Measurements from ENCODE around the gene STK11. TPM values are rescaled to one million over a fixed set of nuclear protein-coding genes. Genes with fewer than 3 reads are reported as not detected.

Gene STK11
- total RNA-seq, 1 donor from 2014 or later, result 69.3 TPM

DNA sequence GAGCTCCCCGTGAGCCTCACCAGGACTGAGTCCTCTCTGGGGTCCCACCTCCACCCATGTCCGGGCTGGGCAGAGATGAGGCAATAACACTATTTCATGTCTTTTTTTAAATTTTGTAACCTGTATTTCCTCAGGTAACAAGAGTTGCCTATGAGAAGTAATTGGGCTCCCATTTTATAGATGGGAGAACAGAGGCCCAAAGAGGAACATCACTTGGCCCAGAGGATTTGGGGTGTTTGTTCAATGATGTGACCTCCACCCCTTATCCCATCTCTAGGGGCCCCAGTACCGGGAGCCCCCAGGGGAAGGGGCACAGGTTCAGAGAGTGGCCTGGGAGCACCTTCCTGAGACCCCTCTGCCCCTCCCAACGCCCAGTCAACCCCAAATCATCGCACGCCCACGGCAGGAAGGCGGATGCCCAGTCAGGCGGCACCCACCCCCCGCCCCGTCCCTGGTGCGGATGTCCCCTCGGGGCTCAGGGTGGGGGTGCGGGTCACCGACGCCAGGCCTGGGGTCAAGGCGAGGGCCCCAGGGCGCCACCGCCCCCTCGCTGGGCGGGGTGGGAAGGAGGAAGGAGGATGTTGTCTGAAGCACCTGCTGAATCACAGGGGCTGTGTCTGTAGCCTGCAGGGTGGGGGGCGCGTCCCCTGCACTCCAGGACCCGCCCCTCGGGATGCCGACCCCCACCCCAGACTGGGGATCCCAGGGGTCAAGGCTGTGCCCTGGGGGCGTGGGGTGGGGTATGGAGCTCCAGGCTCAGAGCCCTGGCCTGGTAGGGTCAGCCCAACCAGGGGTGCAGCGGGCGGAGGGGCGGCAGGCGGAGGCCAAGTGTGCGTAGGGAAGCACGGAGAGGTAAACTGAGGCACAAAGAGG is 54.5 kb downstream of the STK11 start:
- DNase-seq (ENCODE audit: low read depth in 2 of 2), result no peak

DNA sequence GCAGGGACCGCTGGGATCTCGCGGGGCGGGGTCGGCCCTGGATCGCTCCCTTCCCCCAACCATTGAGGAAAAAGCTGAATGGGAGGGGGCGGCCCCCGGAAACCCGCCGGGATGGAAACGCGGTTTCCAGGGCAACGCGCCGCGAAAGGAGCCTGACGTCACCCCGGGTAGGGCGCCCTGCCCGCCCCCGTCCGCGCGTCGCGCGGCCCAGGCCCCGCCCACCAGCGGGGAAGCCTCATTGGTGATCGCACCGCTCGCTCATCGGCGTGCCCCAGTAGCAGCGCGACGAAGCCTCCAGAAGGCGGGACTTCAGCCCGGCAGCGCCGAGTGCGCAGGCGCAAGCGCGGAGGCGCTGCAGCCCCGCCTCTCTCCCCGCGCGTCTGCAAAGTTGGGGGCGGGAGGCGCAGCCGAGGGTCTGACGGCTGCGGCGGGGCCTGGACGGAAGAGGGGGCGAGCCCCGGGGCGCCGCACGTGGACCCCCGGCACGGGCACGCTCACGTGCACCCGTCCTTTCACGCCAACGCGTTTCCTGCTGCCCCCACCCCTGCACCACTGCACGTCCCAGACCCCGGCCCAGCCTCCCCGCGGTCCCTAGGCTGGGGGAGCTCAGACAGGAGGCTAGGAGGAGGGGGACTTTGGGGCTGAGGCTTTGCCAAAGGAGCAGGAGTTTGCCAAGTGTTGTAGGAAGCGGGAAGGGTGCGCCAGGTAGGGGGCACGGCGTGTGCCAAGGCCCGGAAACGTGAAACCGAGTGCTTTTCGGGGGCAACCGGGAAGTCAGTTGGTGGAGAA is 55.4 kb downstream of the STK11 start:
- peak; percentile 93 to 97 for DNase-seq (ENCODE audit: low read depth in 2 of 2)

DNA sequence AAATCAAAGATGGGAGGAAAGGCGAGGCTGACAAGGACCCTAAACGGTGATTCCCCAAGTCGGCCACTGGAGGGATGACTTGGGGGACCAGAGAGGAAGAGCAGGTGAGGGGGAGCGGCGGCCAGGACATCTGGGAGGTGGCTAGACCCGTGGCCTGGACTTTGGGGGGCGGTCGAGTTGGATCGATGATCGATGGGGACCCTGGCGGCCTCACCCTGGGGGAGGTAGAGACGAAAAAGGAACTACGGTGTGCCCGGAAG is 55.9 kb downstream of the STK11 start:
- no peak for DNase-seq (ENCODE audit: low read depth in 2 of 2)

DNA sequence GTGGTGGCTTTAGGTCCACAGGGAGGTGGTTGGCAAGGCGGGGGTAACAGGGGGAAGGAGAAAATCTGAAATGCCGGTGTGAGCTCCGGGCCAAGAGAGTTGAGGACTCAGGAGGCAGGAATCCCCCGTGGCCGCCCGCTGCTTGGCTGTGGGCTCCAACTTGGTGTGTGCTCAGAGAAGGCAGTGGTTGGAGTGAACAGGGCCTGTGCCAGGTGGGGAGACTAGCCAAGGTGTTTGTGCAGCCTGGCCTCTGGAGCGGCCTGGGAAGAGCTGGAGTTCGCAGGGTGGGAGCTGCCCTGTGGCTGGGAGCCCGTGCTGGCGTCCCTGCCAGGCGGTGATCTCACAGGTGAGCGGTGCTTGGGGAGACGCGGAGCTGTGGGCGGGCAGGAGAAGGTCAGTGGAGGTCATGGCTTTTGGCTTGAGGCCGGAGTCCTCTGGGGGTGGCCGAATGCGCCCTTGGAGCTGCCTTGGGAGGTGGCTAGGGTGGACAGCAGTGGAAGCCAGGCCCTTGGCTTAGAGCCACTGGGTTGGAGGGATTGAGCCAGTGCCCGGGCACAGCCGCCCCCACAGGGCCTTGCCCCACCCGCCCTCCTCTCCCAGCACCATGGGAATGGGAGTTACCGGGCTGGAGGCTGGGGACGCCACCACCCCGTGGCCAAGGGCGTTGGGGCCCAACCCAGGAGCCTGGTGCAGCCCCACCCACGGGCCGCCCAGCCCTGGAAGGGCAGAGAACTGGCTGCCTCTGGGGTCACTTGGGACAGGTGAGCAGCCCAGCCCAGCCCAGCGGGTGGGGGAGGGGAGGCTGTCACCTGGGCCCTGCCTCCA is 56.4 kb downstream of the STK11 start:
- no peak for DNase-seq (ENCODE audit: low read depth in 2 of 2)

DNA sequence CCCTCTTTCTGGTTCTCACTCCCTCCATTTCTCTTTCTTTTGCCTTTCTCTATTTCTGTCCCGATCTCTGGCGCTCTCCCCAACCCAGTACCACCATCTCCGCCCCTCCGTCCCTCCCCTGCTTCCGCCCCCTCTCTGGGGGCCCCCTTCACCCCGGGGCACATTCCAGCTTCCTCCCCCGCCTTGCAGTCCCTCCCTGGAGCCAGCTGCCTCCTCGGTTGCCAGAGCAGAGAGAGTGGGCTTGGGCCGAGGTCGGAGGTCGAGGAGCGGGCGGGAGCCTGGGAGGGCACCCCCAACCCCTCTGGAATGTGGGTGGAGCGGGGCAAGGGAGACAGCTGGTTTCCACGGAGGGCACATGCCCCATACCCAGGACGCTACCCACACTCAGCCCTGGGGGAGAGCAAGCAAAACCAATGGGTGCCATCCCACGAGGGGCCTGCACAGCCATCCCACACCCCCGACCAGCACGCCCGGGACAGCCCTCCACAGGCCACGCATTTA is 57.1 kb downstream of the STK11 start:
- DNase-seq (ENCODE audit: low read depth in 2 of 2), result no peak

DNA sequence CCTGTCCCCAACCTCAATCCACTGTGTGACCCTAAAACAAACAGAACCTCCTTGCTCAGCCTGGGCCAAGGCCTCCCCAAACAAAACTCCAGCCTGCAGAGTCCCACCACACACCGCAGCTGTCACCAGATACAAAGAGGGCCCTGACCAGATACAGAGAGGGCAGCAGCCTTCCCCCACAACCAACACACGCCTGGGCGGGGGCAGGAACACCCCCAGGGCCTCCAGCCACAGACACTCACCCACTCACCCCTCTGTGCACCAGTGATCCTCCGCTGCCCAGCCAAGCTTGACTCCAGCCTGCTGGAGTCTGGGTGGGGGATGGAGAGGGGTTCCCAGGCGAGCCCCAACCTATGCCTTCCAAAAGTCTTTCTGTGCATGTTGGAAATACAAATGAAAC is 57.6 kb downstream of the STK11 start:
- no peak for DNase-seq (ENCODE audit: low read depth in 2 of 2)

DNA sequence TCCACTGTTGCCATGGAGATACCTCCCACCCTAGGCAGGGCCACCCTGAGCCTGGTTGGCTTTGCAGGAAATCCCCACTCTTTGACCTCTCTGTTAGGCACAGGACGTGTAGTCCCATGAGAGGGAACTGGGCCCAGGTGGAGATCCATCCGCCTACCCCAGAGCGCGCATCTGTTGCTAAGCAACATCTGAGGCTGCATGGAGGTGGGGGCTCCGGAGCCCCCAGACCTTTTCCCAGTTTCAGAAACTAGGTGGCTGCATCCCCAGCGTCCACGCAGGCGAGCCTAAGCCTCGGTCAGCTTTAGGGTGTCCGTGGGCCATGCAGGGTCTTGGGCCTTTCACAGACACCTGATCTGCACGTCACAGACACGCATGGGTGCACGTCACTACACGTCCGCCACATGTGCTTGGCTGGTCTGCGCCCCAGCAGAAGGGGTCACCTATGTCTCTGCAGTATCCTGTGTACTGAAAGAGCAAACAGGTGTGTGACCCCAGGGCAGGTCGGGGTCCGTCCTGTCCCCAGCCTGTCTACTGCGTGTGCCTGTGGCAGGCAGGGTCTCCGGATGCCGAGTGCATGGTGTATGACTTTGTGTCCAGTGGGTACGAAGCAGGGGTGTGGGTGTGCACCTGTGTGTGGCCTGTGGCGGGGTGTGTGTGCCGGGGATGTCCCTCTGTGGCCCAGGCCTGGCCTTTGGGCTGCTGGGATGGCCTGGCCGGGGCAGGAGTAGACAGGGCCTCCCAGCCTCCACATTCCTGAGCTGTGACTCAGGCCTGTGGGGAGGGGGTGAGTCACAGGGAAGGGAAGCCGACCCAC is 59.4 kb downstream of the STK11 start:
- peak in 1 of 2 donors; percentile 81 for DNase-seq (ENCODE audit: low read depth in 2 of 2)

DNA sequence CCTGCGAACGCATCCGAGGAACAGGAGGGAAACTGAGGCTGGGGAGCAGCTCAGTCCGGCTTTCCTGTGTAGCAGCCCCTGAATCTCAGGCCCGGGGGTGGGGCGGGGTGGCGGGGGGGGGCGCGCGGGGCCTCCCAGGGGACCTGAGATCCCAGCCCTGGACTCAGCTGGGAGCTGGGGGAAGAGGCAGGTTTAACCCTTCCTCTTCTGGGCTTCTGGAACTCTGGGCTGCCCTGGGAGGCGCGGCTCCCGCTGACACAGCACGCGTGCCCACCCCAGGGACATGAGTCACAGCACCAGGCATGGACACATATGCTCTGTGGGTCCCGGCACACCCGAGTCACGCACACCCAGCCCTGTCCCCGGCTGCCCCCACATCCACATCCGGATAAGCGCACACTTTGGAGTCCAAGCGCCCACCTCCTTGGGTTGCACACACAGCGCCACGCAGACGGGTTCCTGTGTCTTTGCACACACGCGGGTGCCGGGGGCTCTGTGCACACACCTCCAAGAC is 60.1 kb downstream of the STK11 start:
- peak in 1 of 2 donors; percentile 53 for DNase-seq (ENCODE audit: low read depth in 2 of 2)

DNA sequence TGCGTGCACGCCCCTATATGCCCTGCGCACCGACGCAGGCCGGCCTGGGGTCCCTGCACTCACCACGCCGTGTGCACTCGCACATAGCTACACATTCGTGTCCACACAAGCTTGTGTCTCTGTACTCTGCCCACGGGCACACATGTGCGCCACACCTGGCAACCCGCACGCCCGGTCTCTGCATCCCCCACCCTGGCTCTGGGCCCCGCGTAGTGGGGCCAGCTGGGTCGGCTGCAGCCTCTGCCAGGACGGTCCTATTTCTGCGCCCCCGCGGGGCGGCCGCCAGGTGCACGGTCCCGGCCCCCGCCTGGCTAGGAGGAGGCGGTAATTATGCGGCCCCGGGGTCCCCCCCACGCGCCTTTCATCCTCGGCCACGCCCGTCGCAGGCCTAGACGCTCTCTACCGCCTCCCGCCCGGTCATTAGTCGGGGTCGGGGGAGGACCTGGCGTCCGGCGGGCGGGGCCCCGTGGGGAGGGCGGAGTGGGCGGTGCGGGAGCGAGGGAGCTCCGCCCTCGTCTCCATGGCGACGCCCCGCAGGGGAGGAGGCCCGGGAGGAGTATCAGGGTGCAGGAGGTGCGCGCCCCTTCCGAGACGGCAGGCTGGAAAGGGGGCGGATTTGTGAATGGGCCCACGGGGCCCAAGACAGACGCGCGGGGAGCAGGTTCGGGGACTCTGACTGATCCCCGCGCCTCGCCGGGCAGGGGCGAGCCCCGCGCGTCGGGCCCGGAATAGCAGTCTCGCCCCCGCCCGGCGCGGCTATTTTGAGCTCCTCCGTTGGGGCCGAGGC is 60.7 kb downstream of the STK11 start:
- DNase-seq (ENCODE audit: low read depth in 2 of 2), result peak in 1 of 2 donors; percentile 78

DNA sequence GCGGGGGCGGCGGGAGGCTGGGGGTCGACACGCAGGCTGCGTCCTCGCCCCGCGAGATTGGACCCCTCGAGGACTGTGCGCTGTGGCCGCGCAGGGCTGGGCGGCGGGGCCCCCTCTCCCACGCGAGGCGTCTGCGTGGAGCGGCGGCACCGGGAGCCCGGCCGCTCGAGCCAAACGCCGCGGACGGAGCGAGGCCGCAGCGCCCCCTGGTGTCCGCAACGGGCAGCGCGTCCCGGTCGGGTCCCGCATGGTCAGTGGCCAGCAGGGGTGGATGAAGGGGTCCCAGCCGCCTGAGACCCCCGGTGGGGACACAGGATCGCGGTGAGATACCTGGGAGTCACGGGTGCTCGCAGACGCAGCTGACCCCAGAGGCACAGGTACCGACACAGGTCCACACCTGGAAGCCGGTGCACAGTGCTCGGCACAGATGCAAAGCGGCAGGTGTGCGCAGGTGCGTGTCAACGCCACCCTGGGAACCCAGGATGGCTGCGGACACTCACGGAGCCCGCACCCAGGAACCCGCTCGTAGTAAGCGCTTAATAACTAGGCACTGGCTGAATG is 61.4 kb downstream of the STK11 start:
- DNase-seq (ENCODE audit: low read depth in 2 of 2), result peak in 1 of 2 donors; percentile 55

DNA sequence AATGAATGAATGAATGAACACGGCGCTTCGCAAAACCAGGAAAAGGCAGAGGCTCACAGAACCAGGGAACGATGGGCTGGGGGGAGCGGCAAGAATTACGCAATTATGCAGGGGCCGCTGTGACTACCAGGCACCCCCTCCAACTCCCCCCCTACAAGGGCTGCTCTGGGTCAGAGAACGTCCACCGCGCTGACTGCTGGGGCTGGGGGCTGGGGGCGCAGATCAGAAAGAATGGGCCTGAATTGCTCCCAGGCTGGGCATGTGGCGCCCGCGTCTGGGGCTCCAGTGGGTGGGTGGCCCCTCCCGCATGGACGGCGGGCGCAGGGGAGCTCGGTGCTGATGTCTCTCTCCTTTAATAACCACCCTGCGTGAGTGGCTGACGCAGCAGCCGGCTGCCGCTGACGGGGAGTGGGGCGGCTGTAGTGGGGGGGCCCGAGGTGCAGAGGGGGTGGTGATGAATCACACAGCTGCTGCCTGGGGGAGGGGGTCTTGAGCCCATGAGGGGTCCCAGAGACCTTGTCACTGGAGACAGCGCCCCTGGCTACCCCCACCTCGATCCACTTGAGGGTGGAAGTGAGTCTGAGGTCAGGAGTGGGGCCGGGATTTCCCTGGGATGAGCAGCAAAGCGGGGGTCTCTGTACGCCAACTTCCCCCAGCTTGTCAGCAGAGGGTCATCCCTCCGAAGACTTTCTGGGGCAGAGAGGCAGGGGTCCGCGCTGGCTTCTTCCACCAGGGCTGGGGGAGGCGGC is 62.1 kb downstream of the STK11 start:
- no peak for DNase-seq (ENCODE audit: low read depth in 2 of 2)

DNA sequence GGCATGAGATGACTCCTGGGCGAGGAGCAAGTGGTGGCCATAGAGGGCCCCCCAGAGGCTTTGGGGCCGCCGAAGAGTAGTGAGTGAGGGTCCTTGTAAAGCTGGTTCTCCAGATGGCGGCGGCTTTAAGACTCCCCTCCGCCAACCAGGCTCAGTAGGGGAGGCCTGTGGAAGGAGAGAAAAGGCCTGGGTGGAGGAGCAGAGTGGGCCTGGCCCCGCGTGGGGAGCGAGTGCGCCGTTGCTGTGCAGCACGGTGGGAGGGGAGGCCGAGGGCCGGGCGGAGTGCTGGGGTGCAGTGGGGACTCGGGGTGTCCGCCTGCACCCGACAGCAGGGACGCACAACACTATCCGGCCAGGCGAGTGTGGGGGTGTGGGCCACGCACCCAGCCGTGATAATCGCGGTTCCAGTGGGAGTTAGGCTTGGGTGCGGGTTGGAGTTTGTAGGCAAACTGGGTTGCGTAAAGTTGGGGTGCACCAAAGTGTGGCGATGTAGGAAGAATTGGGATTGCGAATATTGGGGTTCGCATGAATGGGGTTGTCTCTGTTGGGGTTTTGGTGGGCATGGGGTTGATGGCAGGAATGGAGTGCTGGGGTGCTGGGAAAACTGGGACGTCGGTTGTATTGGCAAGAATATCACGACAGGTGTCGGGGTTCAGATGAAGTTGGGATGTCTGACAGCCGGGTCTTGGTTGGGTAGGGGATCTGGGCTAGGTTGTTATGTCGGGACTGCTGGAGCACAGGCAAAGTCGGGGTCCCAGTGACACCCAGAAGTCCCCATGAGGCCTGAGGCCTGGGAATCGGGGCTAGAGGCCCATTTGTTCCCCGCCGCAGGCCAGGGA is 62.9 kb downstream of the STK11 start:
- DNase-seq (ENCODE audit: low read depth in 2 of 2), result no peak

DNA sequence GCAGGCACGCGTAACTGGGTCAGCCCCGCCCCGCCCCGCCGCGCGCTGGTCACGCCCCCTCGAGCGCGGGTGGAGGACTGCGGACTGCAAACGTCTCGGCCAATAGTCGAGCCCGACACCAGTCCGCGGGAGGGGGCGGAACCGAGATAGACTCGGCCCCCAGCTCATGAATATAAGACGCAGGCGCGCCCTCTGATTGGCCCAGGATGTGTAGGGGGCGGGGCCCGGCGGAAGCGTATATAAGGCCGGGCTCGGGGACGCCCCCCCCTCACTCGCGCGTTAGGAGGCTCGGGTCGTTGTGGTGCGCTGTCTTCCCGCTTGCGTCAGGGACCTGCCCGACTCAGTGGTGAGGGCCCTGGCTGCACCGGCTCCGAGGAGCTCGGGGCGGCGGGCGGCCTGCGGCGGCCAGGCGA is 63.5 kb downstream of the STK11 start, which contains the start of gene CIRBP:
TSS of gene CIRBP (plus strand) at position 268 of the 413 bp plus-strand sequence. CDS start 1,602 bp downstream, outside the sequence.
- DNase-seq (ENCODE audit: low read depth in 2 of 2), result peak; percentile 96 to 100

DNA sequence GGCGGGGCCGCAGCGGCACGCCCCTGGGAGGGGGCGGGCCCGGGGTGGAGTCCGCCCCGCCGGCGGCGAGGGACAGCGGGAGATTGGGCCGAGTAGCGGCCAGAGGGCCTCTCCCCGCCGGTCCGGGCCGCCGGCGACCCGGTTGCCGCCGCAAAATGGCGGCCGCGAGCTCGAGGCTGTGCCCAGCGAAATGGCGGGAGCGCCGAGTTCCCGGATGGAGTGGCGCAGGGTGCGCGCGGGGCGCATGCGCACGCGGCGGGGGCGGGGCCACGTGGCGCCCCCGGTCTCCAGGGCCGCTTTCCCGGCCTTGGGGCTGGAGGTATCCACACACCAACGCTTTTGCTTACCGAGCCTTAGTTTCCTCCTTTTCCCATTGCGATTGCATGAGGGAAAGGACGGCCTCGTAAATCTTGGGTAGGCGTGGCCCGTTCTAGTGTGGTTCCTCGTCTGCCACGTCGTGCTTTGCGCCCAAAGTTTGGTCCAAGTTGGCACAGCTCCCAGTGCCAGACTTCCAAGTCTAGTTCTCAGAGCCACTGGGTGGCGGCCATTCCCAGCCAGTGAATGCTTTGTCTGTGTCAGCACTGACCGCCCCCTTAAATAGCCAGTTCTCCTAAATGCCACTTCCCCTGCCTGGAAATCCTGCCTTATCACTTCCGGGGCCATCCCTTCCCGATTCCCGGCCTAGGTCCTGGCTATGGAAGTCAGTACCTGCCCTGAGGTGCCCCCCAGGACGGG is 64.1 kb downstream of the STK11 start:
- peak in 1 of 2 donors; percentile 86 for DNase-seq (ENCODE audit: low read depth in 2 of 2)

DNA sequence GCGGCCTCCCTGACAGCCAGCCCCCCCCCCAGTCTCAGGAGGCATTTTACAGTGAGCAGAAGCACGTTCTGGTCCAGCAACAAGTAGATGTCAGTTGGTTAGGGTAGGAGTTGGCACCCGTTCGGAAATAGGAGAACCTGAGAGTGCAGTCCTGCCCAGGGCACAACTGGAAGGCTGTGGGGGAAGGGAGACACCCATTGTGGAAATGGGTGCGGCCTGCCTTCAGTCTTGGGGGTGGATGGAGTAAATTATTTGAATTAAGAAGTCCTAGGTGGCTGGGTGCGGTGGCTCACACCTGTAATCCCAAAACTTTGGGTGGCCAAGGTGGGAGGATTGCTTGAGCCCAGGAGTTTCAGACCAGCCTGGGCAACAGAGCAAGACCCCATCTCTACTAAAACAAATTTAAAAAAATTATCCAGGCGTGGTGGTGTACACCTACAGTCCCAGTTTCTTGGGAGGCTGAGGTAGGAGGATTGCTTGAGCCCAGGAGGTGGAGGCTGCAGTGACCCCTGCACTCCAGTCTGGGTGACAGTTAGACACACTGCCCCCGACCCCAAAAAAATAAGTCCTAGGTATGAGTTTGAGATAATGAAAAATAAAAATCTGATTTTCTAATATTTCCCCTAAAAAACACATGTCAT is 64.8 kb downstream of the STK11 start:
- no peak for DNase-seq (ENCODE audit: low read depth in 2 of 2)

DNA sequence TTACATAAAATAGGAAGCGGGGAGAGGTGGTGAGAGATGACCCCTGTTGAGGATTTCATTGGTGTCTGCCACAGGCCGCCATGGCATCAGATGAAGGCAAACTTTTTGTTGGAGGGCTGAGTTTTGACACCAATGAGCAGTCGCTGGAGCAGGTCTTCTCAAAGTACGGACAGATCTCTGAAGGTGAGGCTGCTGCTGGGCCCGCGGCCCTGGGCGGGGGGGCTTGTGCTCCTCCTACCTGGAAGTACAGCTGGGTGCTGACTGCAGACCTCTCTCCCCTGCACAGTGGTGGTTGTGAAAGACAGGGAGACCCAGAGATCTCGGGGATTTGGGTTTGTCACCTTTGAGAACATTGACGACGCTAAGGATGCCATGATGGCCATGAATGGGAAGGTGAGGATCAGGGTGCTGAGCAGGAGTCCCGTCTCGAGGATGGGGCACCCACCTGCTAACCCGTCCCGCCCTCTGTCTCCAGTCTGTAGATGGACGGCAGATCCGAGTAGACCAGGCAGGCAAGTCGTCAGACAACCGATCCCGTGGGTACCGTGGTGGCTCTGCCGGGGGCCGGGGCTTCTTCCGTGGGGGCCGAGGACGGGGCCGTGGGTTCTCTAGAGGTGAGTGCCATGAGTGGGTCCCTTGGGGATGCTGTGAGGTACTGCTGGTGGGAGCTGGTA is 65.4 kb downstream of the STK11 start:
- DNase-seq (ENCODE audit: low read depth in 2 of 2), result no peak
